GM21526 (cell line): Measurements from ENCODE around the gene HPDL.
"Not testable (repeated sequence)": the region's sequence is repeated elsewhere in the genome, so short reads cannot be mapped to it uniquely, and the experiment has no call there.

Experiments used
- ATAC-seq: cut with Tn5 transposase; IDR thresholded peaks from one replicate; pipeline ENCODE4 v1.9.1; 2021; ENCODE audit warnings: moderate library complexity; ENCODE audit not compliant: unreplicated experiment, low FRiP score

The HPDL gene

GRCh38 chr1:45348966-45349677 is 22.4 kb downstream of the HPDL start:
- no peak for ATAC-seq

- no peak for ATAC-seq
Measured at GRCh38 chr1:45351508-45351907, 24.8 kb downstream of the HPDL start.

GRCh38 chr1:45353685-45354084 is 27.0 kb downstream of the HPDL start:
- ATAC-seq: no peak

- no peak for ATAC-seq
Measured at GRCh38 chr1:45354838-45355237, 28.1 kb downstream of the HPDL start.

- no peak for ATAC-seq
Measured at GRCh38 chr1:45355683-45356082, 29.0 kb downstream of the HPDL start.

GRCh38 chr1:45356186-45356585 is 29.5 kb downstream of the HPDL start:
- ATAC-seq: no peak

- ATAC-seq: no peak
Measured at GRCh38 chr1:45359882-45360513, 33.3 kb downstream of the HPDL start.

GRCh38 chr1:45360981-45361380 is 34.3 kb downstream of the HPDL start:
- ATAC-seq: not testable (repeated sequence)

- ATAC-seq: no peak
Measured at GRCh38 chr1:45364294-45364693, 37.6 kb downstream of the HPDL start.

GRCh38 chr1:45365051-45365450 is 38.4 kb downstream of the HPDL start:
- ATAC-seq: no peak

GRCh38 chr1:45370575-45370974 is 43.9 kb downstream of the HPDL start:
- peak; percentile 62 for ATAC-seq

GRCh38 chr1:45373573-45373972 is 46.9 kb downstream of the HPDL start:
- ATAC-seq: no peak

- no peak for ATAC-seq
Measured at GRCh38 chr1:45375104-45376090, 48.7 kb downstream of the HPDL start.

- ATAC-seq: no peak
Measured at GRCh38 chr1:45378184-45378583, 51.5 kb downstream of the HPDL start.
